IPS DF 4.7 (cell line): ENCODE measurements around the gene MYOC.
"Not testable (repeated sequence)": the region's sequence is repeated elsewhere in the genome, so short reads cannot be mapped to it uniquely, and the experiment has no call there.

Experiments
- DNase-seq: peaks from one replicate; pipeline ENCODE4 v3.0.0-alpha.2; 2013; ENCODE audit warnings: low spot score; ENCODE audit errors: extremely low read depth

The MYOC gene

GRCh38 chr1:171606402-171606941 is 46.0 kb downstream of the MYOC start:
- DNase-seq = no peak

- DNase-seq = not testable (repeated sequence)
These were observed 49.4 kb downstream of the MYOC start for GRCh38 chr1:171603042-171603441.

- DNase-seq = no peak
These were observed 51.6 kb downstream of the MYOC start for GRCh38 chr1:171600862-171601261.

GRCh38 chr1:171600310-171600709 is 52.2 kb downstream of the MYOC start:
- DNase-seq = not testable (repeated sequence)

GRCh38 chr1:171597203-171597602 is 55.3 kb downstream of the MYOC start:
- no peak for DNase-seq

GRCh38 chr1:171596705-171597104 is 55.8 kb downstream of the MYOC start:
- no peak for DNase-seq

- no peak for DNase-seq
These were observed 56.4 kb downstream of the MYOC start for GRCh38 chr1:171596119-171596518.

- no peak for DNase-seq
These were observed 57.2 kb downstream of the MYOC start for GRCh38 chr1:171595324-171595723.

GRCh38 chr1:171590022-171590421 is 62.5 kb downstream of the MYOC start:
- no peak for DNase-seq

- no peak for DNase-seq
These were observed 64.3 kb downstream of the MYOC start for GRCh38 chr1:171588230-171588629.

- no peak for DNase-seq
These were observed 66.8 kb downstream of the MYOC start for GRCh38 chr1:171585715-171586114.
